ENCODE data around the gene STPG1. TPM values are rescaled to one million over a fixed set of nuclear protein-coding genes. Genes with fewer than 3 reads are reported as not detected.

The STPG1 gene
- total and polyA plus RNA-seq, 9 of the 15 experiments (the other 6 are each of a cell fraction or from before 2014, with no cell fraction given) = 5.0 to 11.9 (median 8.3) TPM

DNA sequence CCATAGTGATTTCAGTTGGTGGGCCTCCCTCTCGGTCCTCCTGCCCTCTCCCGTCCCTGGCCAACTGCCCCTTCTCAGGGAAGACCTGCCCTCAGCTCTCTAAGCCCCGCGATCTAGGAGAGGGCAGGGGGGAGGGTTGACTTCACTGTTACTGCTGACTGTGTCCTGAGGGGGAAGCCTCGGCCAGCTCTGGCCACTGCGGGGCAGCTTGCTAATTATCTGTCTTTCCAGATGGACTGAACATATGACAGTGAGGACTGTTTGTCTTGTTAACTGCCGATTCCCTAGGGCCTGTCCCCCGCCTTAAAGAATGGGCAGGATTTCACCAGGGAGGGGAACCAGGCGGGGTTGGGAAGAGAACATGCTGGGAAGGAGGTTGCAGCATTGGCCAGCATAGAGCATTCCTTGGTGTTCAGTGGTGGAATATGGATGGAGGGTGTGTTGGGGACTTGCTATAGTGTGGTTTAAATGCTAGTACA lies 24.9 kb upstream of the STPG1 start (continued):
- TF ChIP-seq NONO (IDR thresholded peaks at IDR 0.05; ENCODE audit: low read depth in 2 of 2, low read length in 1 of 2) (no peak), ZNF75A (CRISPR knock-in tag; IDR thresholded peaks at IDR 0.05) (no peak), NCOA4 (IDR thresholded peaks at IDR 0.05; ENCODE audit: partially characterized antibody) (no peak), HDGF (IDR thresholded peaks at IDR 0.05) (no peak), ATF1 (CRISPR knock-in tag; IDR thresholded peaks at IDR 0.05) (no peak), ATF1 (tag; IDR thresholded peaks at IDR 0.05) (peak; percentile 32; the same call in 1 of the 2 replicates), ZNF24 (IDR thresholded peaks at IDR 0.05) (peak; percentile 79), ZBTB17 (CRISPR knock-in tag; IDR thresholded peaks at IDR 0.05) (no peak), ZEB2 (IDR thresholded peaks at IDR 0.05) (0 out of 2 replicates have a peak, but pooled peaks have one; percentile 17), MAFG (tag; conservative IDR thresholded peaks at IDR 0.05) (0 out of 2 replicates have a peak, but pooled peaks have one; percentile 27), OTX1 (CRISPR knock-in tag; IDR thresholded peaks at IDR 0.05) (no peak), NR4A1 (CRISPR knock-in tag; IDR thresholded peaks at IDR 0.05) (no peak), NR4A1 (tag; IDR thresholded peaks at IDR 0.05) (no peak), ZNF184 (CRISPR knock-in tag; IDR thresholded peaks at IDR 0.05) (no peak), RFX5 (IDR thresholded peaks at IDR 0.05; ENCODE audit: low read depth, low read length) (no peak), KLF6 (CRISPR knock-in tag; IDR thresholded peaks at IDR 0.05; ENCODE audit: borderline replicate concordance) (no peak), KLF10 (CRISPR knock-in tag; IDR thresholded peaks at IDR 0.05) (no peak)
- TF ChIP-seq, protein P1, sequence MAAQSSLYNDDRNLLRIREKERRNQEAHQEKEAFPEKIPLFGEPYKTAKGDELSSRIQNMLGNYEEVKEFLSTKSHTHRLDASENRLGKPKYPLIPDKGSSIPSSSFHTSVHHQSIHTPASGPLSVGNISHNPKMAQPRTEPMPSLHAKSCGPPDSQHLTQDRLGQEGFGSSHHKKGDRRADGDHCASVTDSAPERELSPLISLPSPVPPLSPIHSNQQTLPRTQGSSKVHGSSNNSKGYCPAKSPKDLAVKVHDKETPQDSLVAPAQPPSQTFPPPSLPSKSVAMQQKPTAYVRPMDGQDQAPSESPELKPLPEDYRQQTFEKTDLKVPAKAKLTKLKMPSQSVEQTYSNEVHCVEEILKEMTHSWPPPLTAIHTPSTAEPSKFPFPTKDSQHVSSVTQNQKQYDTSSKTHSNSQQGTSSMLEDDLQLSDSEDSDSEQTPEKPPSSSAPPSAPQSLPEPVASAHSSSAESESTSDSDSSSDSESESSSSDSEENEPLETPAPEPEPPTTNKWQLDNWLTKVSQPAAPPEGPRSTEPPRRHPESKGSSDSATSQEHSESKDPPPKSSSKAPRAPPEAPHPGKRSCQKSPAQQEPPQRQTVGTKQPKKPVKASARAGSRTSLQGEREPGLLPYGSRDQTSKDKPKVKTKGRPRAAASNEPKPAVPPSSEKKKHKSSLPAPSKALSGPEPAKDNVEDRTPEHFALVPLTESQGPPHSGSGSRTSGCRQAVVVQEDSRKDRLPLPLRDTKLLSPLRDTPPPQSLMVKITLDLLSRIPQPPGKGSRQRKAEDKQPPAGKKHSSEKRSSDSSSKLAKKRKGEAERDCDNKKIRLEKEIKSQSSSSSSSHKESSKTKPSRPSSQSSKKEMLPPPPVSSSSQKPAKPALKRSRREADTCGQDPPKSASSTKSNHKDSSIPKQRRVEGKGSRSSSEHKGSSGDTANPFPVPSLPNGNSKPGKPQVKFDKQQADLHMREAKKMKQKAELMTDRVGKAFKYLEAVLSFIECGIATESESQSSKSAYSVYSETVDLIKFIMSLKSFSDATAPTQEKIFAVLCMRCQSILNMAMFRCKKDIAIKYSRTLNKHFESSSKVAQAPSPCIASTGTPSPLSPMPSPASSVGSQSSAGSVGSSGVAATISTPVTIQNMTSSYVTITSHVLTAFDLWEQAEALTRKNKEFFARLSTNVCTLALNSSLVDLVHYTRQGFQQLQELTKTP (IDR thresholded peaks at IDR 0.05; ENCODE audit: low read depth in 1 of 2, partially characterized antibody in 2 of 2) = no peak
- TF ChIP-seq, protein P2, sequence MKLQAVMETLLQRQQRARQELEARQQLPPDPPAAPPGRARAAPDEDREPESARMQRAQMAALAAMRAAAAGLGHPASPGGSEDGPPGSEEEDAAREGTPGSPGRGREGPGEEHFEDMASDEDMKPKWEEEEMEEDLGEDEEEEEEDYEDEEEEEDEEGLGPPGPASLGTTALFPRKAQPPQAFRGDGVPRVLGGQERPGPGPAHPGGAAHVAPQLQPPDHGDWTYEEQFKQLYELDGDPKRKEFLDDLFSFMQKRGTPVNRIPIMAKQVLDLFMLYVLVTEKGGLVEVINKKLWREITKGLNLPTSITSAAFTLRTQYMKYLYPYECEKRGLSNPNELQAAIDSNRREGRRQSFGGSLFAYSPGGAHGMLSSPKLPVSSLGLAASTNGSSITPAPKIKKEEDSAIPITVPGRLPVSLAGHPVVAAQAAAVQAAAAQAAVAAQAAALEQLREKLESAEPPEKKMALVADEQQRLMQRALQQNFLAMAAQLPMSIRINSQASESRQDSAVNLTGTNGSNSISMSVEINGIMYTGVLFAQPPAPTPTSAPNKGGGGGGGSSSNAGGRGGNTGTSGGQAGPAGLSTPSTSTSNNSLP (IDR thresholded peaks at IDR 0.05; ENCODE audit: borderline replicate concordance, low read depth, low read length) = no peak
- TF ChIP-seq, protein P3, sequence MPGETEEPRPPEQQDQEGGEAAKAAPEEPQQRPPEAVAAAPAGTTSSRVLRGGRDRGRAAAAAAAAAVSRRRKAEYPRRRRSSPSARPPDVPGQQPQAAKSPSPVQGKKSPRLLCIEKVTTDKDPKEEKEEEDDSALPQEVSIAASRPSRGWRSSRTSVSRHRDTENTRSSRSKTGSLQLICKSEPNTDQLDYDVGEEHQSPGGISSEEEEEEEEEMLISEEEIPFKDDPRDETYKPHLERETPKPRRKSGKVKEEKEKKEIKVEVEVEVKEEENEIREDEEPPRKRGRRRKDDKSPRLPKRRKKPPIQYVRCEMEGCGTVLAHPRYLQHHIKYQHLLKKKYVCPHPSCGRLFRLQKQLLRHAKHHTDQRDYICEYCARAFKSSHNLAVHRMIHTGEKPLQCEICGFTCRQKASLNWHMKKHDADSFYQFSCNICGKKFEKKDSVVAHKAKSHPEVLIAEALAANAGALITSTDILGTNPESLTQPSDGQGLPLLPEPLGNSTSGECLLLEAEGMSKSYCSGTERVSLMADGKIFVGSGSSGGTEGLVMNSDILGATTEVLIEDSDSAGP (CRISPR knock-in tag; IDR thresholded peaks at IDR 0.05) = no peak
- TF ChIP-seq, protein P4, sequence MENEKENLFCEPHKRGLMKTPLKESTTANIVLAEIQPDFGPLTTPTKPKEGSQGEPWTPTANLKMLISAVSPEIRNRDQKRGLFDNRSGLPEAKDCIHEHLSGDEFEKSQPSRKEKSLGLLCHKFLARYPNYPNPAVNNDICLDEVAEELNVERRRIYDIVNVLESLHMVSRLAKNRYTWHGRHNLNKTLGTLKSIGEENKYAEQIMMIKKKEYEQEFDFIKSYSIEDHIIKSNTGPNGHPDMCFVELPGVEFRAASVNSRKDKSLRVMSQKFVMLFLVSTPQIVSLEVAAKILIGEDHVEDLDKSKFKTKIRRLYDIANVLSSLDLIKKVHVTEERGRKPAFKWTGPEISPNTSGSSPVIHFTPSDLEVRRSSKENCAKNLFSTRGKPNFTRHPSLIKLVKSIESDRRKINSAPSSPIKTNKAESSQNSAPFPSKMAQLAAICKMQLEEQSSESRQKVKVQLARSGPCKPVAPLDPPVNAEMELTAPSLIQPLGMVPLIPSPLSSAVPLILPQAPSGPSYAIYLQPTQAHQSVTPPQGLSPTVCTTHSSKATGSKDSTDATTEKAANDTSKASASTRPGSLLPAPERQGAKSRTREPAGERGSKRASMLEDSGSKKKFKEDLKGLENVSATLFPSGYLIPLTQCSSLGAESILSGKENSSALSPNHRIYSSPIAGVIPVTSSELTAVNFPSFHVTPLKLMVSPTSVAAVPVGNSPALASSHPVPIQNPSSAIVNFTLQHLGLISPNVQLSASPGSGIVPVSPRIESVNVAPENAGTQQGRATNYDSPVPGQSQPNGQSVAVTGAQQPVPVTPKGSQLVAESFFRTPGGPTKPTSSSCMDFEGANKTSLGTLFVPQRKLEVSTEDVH (IDR thresholded peaks at IDR 0.05; ENCODE audit: low read depth, partially characterized antibody) = no peak
